HG02763 (cell line): Measurements from ENCODE around the gene AFF4.
"Not testable (repeated sequence)": the region's sequence is repeated elsewhere in the genome, so short reads cannot be mapped to it uniquely, and the experiment has no call there.

Experiments
- ATAC-seq: cut with Tn5 transposase; IDR thresholded peaks from one replicate; pipeline ENCODE4 v1.9.1; 2021; ENCODE audit warnings: mild to moderate bottlenecking, moderate library complexity; ENCODE audit not compliant: unreplicated experiment

The AFF4 gene

DNA sequence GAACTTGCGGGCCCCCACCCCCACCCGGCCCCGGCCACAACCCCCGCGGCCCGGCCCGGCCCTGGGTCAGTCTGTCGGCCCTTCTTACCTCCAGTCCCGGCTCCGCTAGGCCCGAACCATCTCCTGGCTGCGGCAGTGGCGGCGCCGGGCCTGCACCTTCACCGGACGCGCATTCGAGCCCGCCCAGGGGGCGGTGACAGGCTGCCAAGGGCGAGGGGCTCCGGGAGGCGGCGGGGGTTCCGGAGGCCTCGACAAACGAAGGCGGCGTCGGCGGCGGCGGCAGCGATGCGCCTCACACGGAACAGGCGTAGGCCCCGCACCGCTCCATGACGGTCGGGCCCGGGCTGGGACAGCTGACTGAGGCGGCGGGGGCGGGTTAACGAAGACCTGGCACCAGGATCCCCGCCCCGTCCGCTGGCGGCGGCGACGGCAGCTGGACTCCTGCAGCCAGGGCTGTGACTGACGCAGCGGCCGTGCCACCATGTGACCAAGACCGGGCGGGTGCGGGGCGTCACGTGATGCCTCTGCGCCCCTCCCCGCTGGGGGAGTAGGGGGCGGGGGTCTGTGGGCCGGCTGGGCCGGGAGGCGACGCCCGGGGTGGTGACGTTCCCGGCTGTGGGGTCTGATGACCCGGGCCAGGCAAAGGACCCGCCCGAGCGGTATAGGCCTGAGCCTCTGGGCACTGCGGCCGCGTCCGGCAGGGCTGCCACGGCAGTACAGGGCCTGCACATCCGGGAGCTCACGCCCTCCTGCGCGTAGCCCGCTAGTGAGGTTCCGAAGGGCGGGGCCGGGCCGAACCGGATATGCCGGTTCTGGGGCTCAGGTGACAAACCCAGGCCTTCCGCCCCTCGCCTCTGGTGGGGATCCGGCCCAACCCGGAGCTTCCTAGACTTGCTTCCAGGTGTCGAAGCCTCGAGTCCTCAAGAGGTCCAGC, at the start of gene AFF4:
Gene AFF4 (minus strand): TSS at position 464 of the 934 bp plus-strand sequence. CDS start 26,445 bp downstream, outside the sequence.
- ATAC-seq, result peak; percentile 92

DNA sequence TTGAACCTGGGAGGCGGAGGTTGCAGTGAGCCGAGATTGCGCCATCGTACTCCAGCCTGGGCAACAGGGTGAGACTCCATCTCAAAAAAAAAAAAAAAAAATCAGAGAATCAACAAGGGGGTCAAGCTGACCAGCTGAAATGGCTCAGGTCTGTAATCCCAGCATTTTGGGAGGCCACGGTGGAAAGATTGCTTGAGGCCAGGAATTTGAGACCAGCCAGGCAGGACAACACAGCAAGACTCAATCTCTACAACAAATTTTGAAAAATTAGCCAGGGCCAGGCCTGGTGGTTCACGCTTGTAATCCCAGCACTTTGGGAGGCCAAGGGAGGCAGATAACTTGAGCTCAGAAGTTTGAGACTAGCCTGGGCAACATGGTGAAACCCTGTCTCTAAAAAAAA, 45.0 kb upstream of the AFF4 start:
- ATAC-seq, result not testable (repeated sequence)

- no peak for ATAC-seq
These were observed 43.2 kb upstream of the AFF4 start for GRCh38 chr5:133006653-133007052.

- ATAC-seq, result no peak
These were observed 35.8 kb upstream of the AFF4 start for GRCh38 chr5:132999246-132999645.

DNA sequence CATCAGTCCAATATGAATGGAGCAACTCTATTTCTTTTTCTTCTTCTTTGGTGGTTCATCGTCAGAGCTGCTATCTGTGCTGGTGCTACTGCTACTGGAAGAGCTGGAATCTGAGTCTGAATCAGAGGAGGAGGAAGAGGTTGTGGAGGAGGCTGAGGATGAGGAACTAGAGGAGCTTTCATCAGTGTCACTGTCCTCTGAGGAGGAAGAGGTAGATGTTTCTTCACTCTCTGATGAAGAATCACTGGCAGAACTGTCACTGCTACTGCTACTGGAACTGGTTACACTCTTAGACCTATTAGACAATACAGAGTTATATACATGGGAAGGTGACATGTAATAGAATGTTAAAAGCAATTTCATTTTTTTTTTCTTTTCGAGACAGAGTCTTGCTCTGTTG, 35.1 kb upstream of the AFF4 start:
- ATAC-seq, result no peak

DNA sequence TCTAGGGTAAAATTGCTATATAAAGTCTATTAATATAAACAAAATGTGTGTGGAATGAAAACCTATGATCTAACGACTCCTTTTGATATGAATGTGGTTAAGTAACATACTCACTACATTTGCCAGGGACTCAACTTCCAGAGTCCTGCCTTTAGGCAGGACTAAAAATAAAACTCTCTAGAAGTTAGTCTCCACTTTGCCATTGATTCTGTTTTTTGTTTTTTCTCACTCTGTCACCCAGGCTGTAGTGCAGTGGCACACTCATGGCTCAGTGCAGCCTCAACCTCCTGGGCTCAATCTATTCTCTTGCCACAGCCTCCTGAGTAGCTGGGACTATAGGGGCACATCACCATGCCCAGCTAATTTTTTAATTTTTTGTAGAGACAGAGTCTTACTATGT, 32.9 kb upstream of the AFF4 start:
- ATAC-seq, result no peak

DNA sequence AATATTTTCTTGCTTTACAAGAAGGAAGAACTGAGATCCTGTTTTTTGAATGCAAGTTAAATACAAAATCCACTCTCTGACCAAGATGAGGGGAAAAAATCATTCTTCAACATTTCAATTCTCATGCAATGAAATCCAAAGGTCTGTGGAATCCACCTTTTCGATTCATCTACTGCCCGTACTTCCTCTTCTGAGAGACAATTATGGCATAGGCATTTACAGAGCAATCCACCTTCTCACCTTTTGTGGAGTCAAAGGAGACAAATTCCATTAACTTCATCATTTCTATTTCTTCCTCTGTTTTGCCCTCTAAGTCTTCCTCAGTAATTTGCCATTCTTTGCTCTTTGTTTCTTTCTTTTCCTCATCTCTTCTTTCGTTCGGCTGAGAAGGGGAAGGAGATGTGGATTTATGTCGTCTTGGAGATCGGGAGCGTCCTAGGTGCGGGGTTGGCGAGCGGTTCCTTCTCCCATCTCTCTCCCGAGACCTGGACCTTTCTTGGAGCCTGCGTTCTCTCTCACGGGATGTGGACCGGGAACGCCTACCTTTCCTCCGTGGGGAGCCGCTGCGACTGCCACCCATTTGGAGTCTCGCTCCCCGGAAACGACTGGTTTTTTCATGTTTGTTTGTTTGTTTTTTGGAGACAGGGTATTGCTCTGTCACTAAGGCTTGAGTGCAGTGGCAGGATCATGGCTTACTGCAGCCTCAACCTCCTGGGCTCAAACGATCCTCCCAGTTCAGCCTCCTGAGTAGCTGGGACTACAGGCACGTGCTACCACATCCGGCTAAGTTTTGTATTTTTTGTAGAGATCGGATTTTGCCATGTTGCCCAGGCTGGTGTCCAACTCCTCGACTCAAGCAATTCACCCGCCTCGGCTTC, 24.3 kb upstream of the AFF4 start:
- no peak for ATAC-seq

DNA sequence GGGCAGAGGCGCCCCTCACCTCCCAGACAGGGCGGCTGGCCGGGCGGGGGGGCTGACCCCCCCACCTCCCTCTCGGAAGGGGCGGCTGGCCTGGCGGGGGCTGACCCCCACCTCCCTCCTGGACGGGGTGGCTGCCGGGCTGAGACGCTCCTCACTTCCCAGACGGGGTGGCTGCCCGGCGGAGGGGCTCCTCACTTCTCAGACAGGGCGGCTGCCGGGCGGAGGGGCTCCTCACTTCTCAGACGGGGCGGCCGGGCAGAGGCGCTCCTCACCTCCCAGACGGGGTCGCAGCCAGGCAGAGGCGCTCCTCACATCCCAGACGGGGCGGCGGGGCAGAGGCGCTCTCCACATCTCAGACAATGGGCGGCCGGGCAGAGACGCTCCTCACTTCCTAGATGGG, 19.5 kb upstream of the AFF4 start:
- ATAC-seq, result not testable (repeated sequence)

- no peak for ATAC-seq
These were observed 17.9 kb upstream of the AFF4 start for GRCh38 chr5:132981288-132981687.

DNA sequence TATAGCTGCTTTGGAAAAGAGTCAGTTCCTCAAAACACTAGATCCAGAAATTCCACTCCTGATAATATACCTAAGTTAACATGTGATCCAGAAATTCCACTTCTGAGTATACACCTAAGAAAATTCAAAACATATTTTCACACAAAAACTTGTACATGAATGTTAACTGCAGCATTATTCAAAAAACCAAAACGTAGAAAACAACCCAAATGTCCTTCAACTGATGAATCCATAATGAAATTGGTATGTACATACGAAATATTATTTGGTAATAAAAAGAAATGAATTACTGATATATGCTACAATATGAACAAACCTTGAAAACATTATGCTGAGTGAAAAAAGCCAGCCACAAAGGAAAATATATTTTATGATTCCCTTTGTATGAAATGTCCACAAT, 16.5 kb upstream of the AFF4 start:
- no peak for ATAC-seq

- no peak for ATAC-seq
These were observed 16.0 kb upstream of the AFF4 start for GRCh38 chr5:132979367-132979940.

- ATAC-seq, result no peak
These were observed 13.4 kb upstream of the AFF4 start for GRCh38 chr5:132976852-132977251.

GRCh38 chr5:132972436-132972828, 9.0 kb upstream of the AFF4 start:
- ATAC-seq, result not testable (repeated sequence)

DNA sequence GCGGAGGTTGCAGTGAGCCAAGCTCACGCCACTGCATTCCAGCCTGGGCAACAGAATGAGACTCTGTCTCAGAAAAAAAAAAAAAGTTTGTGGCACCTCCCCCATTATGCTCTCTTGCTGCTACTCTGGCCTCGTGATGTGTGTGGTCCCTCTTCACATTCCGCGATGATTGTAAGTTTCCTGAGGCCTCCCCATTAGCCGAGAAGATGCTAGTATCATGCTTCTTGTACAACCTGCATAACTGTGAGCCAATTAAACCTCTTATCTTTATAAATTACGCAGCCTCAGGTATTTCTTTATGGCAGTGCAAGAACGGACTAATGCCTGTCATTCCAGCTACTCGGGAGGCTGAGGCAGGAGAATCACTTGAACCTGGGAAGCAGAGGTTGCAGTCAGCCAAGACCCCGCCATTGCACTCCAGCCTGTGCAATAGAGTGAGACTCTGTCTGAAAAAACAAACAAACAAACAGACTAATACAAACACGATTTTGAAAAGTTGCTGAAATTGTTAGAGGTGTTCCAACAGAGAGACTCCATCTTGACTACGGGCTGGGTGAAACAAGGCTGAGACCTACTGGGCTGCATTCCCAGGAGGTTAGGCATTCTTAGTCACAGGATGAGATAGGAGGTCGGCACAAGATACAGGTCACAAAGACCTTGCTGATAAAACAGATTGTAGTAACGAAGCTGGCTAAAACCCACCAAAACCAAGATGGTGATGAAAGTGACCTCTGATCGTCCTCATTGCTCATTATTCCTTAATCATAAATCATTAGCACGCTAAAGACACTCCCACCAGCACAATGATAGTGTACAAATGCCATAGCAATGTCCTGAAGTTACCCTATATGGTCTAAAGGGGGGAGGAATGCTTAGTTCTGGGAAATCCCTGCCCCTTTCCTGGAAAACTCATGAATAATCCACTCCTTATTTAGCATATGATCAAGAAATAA, 8.3 kb upstream of the AFF4 start:
- ATAC-seq, result no peak

DNA sequence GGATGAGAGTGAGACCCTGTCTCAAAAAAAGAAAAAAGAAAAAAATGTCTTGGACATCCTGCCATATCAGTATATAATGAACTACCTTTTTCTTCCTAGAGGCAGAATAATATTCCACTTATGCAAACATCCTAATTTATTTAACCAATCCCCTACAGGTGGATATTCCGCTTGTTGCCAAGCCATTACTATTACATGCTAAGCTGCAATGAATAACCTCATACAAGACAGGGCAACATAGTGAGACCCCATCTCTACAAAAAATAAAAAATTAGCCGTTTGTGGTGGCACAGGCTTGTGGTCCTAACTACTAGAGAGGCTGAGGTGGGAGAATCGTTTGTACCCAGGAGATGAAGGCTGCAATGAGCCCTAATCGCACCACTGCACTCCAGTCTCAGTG, 1.7 kb upstream of the AFF4 start:
- ATAC-seq, result no peak

GRCh38 chr5:132962429-132963021, 909 bp downstream of the AFF4 start:
- ATAC-seq, result no peak

DNA sequence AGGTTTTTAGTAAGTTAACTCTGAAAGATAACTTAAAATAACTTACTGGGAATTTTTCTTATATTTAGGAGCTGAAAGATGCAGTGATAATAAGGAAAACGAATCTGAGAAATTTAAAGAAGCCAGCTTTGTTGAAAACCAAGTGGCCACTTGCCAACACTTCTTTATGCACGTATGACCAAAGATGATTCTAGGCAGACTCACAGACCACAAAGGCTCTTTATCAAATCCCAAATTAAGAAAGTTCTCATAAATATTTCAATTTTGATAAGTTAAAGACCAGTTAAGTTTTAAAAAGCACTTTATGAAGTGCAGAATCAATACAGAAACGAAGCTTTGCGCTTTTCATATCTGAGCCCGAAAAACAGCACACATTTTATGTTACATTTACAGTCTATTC, 1.5 kb downstream of the AFF4 start:
- ATAC-seq, result no peak

DNA sequence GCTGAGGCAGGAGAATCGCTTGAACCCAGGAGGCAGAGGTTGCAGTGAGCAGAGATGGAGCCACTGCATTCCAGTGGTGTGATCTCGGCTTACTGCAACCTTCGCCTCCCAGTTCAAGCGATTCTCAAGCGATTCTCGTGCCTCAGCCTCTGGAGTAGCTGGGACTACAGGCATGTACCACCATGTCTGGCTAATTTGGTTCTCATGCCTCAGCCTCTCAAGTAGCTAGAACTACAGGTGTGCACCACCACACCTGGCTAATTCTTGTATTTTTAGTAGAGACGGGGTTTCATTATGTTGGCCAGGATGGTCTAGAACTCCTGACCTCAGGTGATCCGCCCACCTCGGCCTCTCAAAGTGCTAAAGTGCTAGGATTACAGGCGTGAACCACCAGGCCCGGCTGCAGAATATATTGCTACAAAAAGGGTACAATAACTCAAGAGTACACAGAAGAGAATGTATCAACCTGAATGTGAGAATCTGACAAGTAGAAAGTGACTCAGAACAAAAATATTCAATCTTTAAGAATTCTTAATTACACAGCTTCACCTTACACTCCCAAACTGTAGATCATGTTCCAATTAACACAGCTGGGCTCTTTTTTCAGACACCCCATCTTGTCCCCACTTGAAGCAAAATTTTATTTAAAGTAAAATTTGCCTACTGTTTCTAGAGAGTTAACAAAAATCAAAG, 2.2 kb downstream of the AFF4 start:
- not testable (repeated sequence) for ATAC-seq

DNA sequence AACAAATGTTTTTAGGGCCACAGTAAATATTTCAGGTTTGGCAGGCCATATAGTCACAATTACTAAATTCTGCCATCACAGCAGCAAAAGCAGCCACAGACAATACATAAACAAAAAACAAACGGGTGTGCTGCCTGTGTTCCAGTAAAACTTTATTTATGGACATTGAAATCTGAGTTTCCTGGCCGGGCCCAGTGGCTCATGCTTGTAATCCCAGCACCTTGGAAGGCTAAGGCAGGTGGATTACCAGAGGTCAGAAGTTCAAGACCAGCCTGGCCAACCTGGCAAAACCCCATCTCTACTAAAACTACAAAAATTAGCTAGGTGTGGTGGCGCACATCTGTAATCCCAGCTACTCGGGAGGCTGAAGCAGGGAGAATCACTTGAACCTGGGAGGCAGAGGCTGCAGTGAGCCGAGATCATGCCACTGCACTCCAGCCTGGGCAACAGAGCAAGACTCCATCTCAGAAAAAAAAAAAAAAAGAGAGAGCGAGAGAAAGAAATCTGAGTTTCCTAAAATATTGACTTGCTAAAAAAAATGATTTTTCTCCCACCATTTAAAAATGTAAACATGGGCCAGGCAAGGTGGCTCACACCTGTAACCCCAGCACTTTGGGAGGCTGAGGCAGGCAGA, 7.2 kb downstream of the AFF4 start:
- not testable (repeated sequence) for ATAC-seq
